NCI-H2227 (cell line): Measurements from ENCODE around the gene ANKEF1.
"Not testable (repeated sequence)": the region's sequence is repeated elsewhere in the genome, so short reads cannot be mapped to it uniquely, and the experiment has no call there.

ENCODE experiments used
- DNase-seq: peaks from one replicate; lab custom pipeline; 2025; ENCODE audit not compliant: unreplicated experiment; lab: John Stamatoyannopoulos, UW

Gene ANKEF1

GRCh38 chr20:10031451-10032215 lies 3.2 kb upstream of the ANKEF1 start:
- not testable (repeated sequence) for DNase-seq

GRCh38 chr20:10032269-10032668 lies 2.5 kb upstream of the ANKEF1 start:
- not testable (repeated sequence) for DNase-seq

GRCh38 chr20:10033905-10034650 lies 709 bp upstream of the ANKEF1 start:
- no peak for DNase-seq

GRCh38 chr20:10036321-10036720 lies 1.5 kb downstream of the ANKEF1 start:
- DNase-seq, result not testable (repeated sequence)

- DNase-seq, result no peak
Observed at GRCh38 chr20:10040070-10040975, 5.5 kb downstream of the ANKEF1 start.

DNA sequence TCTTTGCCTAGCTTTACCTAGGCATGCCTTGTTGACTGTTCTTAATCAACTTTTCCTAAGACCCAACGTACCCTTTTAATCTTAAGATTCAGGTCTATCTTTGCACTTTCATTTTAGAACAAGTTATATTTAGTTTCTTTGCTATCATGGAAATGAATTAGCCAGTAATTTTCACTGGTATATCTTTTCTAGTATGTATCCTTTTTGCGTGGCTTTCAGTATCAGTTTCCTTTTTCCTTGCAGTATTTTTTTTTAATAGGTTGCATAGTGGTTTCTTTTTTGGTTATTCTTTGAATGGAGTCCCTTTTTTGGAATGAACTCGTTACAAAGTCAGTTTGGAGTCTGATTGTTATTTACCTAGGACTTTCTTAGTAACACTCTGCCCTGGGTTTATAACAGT lies 7.3 kb downstream of the ANKEF1 start:
- no peak for DNase-seq

GRCh38 chr20:10047427-10047826 lies 12.6 kb downstream of the ANKEF1 start:
- peak; percentile 6 for DNase-seq

DNA sequence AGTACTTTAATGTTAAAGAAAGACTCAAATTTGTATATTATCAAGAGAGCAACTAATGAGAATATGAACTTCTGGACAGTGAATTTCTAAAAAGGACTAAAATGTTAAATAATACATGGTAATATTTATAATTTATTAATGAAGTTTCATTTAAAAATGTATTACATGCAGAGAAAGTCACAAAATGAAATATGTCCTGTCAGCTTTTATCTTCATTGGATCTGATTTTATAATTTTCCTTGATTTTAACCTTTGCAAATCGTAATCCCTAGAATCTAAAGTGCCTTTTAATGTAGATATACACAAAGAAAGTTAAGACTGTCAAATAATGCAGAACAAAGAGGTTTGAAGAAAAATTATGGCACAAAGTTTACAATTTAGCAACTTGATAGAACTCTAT lies 16.4 kb downstream of the ANKEF1 start:
- no peak for DNase-seq

DNA sequence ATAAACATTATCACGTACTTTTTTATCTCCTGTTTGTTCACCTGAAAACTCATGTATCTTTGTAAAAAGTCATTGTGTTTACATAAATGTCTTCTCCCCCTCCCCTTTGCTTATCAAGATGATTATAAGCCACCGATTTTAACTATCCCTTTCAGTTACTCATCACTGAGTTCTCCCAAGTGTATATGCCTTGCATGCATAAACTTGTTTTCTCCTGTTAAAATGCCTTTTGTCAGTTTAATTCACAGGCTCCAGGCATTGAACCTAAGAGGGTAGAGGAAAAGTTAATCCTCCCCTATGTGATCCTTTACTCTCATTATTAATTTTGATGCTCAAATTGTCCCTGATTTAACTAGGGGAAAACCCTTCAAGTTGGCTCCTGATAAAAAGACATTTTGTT lies 24.2 kb downstream of the ANKEF1 start:
- no peak for DNase-seq

DNA sequence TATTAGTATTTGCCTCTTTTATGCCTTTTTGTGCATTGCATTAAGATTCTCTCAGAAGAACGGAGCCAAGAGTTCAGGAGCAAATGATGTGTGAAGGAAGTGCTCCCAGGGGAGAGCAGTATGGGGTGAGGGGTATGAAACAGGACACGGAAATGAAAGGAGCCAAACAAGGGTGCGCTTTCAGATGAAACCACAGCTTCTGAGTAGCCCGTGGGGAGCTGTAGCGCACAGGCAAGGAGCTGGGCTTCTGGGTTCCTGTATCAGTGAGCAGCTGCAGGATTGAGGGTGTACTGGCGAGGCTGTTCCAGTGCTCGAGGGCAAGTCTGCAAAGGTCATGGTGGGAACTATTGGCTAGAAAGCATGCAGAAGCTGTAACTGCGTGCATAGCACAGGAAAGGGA lies 25.4 kb downstream of the ANKEF1 start:
- DNase-seq, result no peak

DNA sequence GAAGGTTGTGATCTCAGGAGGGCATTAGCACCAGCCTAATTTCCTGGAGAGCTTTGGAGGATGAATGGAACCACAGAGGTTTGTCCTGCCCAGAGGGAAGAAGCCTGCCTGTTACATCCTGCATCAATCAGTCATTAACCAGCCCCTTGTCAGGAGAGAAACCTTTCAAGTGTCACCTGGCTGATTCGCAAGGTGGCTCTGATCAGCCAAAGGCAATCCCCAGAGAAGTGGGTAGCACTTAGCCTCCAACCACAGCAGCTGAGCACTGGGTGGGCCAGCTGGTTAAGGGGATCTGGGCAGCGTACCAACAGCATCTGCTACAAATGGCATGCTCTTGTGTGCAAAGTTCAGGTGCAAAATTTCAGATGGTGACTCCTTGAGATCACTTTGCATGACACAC lies 26.9 kb downstream of the ANKEF1 start:
- no peak for DNase-seq

DNA sequence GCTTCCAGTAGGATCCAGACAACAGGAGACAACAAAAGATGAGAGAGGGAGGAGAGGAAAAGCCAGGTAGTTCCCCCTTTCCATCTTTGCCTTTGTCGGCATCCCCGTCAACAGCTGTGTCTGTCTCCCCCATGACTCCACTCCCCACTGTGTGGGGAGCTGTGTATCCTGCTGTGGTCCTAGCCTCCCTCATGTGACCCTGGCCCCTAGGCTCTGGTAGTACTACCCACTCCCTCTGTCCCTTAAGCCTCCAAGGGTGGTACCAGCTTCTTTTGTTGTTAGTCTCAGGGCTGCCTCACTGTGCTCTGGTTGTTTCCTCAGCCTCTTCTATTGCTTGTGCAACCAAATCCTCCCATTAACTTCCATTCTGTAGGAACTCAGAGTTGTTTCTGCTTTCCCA lies 28.7 kb downstream of the ANKEF1 start:
- DNase-seq, result no peak

DNA sequence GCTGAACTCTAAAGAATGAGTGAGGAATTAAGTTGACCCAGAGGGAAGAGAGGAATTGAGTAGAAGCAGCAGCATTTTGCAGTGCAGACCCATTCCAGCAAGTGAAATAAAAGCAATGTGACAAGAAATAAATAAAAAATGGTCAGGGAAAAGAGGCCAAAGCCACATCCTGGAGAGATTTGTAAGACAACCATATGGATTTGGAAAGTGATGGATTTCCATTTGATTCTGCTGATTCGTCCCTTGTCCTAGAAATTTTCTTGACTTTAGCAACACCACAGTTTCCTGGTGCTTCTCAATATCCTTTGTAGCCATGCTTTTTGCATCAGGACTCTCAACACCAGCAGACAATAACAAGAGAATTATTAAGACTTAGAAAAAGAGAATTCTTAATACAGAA lies 29.8 kb downstream of the ANKEF1 start:
- no peak for DNase-seq

DNA sequence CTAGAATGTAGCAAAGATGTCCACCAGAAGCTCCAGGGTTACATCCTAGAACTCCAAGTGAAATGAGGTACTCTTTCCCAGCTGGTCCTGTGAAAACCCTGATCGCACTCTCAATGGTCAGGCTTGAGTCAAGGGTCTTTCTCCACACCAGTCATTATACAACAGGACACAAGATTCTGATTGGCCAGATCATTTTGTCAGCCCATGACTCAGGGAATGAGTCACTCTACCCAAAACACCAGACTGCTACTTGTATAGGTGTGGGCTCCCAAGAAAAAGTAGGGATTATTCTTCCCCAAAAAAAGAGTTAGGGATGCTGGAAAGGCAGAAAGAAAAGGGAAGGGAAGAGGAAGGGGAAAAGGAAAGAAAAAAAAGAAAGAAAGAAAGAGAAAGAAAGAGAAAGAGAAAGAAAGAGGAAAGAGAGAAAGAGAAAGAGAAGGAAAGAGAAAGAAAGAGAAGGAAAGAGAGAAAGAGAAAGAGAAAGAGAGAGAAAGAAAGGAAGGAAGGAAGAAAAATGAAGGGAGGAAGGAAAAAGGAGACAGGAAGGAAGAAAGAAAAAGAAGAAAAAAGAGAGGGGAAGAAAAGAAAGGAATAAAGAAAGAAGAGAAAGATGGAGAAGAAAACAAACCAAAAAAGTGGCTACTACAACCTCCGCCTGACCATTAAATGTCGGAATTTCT lies 30.5 kb downstream of the ANKEF1 start:
- DNase-seq, result no peak

DNA sequence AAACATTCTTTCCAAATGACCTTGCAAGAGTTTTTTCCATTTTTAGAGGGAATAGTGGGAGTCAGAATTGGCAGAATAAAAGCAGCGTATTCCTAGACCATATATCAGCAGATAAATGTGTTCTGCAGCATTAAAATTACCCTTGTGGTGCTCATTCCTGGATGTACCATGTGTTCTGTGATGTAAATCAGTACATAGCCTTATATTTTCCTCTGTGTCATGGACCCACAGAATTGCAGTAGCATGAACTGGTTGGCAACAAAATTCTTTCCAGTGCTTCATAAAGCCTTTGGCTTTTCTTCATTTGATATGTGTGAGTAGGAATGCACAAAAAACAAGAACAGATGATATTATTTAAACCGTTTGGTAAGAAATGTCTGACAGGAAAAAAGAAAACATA lies 32.5 kb downstream of the ANKEF1 start:
- no peak for DNase-seq

DNA sequence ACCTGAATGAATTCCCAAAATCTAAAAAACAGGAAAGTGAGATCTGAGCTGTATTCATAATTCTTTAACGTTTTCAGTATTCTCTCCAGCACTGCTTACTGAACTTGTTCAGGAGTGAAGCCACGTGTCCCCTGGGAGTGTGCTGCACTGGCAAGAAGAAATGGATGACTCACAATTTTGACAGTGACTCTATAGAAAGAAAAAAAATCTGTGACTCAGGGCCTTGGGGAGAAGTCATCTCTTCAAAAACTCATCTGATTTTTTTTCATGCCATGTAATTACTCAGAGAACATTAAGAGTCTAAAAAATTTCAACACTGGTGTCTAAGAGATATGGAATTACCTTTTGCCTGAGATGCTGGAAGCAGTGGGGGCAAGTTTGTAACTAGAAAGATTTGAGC lies 39.7 kb downstream of the ANKEF1 start:
- no peak for DNase-seq

DNA sequence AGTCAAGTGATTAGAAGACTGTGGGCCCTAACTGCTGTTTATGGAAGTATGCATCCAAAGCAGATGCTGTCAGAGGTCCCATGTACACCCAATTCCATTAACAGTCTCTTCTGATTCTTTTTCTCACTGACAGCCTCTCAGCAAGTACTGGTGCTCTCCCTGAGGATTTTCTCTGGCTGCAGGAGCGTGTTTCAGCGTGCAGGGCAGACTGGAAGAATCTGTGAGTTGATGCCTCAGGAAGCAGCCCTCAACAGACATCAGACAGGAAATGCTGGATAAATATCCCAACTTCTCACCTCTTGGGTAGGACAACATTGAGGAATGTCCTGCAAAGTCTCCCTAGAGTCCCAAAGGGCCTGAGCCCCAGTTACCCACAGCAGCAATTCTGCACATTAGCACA lies 40.8 kb downstream of the ANKEF1 start:
- DNase-seq, result no peak

- DNase-seq, result no peak
Observed at GRCh38 chr20:10076126-10077080, 41.6 kb downstream of the ANKEF1 start.

GRCh38 chr20:10077081-10077471 lies 42.3 kb downstream of the ANKEF1 start:
- no peak for DNase-seq

DNA sequence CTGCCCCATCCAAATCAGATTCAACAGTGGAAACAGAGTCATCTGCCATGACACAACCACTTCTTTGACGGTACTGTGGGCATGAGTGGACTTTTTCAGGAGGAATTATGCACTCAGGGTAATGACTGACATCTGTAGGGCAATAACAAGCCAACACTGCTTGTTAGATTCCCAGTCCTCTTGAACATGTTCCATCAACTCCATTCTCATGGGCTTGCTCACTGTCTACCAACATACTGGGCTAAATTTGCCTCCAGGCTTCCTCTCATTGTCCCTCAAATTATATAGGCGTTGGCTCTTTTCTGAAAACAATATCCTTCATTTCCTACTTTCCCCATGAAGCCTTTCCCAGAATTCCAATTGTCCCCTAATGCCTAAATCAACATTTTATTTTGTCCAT lies 43.1 kb downstream of the ANKEF1 start:
- DNase-seq, result no peak
